Mesenchymal stem cell (in vitro differentiated cells and primary cell): ENCODE results near the gene AGAP6. TPM values are rescaled to one million over a fixed set of nuclear protein-coding genes. Genes with fewer than 3 reads are reported as not detected.
"Not testable (repeated sequence)": the region's sequence is repeated elsewhere in the genome, so short reads cannot be mapped to it uniquely, and the experiment has no call there.

Experiments
- DNase-seq: peaks from one replicate; pipeline ENCODE4 v3.0.0-alpha.2; 2013
- H2AFZ ChIP-seq: one replicate; pipeline ENCODE4 v1.6.1; 2013; ENCODE audit warnings: low read depth, mild to moderate bottlenecking, control low read depth, inconsistent platforms, low read length, moderate library complexity
- H2AK5ac ChIP-seq: 2 replicates; pipeline ENCODE4 v1.6.1; 2013; ENCODE audit warnings: low read length, moderate library complexity, mild to moderate bottlenecking, inconsistent platforms; ENCODE audit not compliant: severe bottlenecking
- H2BK120ac ChIP-seq: one replicate; pipeline ENCODE4 v1.6.1; 2013; ENCODE audit warnings: low read depth, mild to moderate bottlenecking, inconsistent platforms, low read length, moderate library complexity
- H2BK12ac ChIP-seq, 2 experiments: one replicate each; pipeline ENCODE4 v1.6.1; 2013; ENCODE audit warnings: inconsistent platforms in 2 of 2, low read length in 2 of 2, mild to moderate bottlenecking in 2 of 2, moderate library complexity in 2 of 2, control low read depth in 1 of 2
- H2BK15ac ChIP-seq: one replicate; pipeline ENCODE4 v1.6.1; 2013; ENCODE audit warnings: mild to moderate bottlenecking, low read depth, inconsistent platforms; ENCODE audit not compliant: poor library complexity, severe bottlenecking
- H2BK5ac ChIP-seq: 2 replicates; pipeline ENCODE4 v1.6.1; 2013; ENCODE audit warnings: low read depth, mild to moderate bottlenecking, low read length, control low read depth, inconsistent platforms; ENCODE audit not compliant: poor library complexity, severe bottlenecking
- H3K14ac ChIP-seq, 2 experiments: one replicate each; pipeline ENCODE4 v1.6.1; 2013; ENCODE audit warnings: inconsistent platforms in 2 of 2, low read length in 2 of 2, control low read depth in 1 of 2, mild to moderate bottlenecking in 1 of 2, moderate library complexity in 1 of 2
- H3K18ac ChIP-seq, 2 experiments: one replicate each; pipeline ENCODE4 v1.6.1; 2013; ENCODE audit warnings: inconsistent platforms in 2 of 2, low read length in 2 of 2, control low read depth in 1 of 2, low read depth in 1 of 2, mild to moderate bottlenecking in 1 of 2
- H3K23ac ChIP-seq, 2 experiments: one replicate each; pipeline ENCODE4 v1.6.1; 2013; ENCODE audit warnings: inconsistent platforms in 2 of 2, low read length in 2 of 2, mild to moderate bottlenecking in 2 of 2, moderate library complexity in 2 of 2, control low read depth in 1 of 2
- H3K27ac ChIP-seq: 2 replicates; pipeline ENCODE4 v1.5.1; 2013; ENCODE audit warnings: mild to moderate bottlenecking, moderate library complexity, low read length, control low read depth, inconsistent platforms; ENCODE audit not compliant: poor library complexity, severe bottlenecking
- H3K27me3 ChIP-seq, 2 experiments: 2 replicates each; pipeline versions ENCODE4 v1.6.1 to v1.7.0; 2013; ENCODE audit warnings: low read length in 2 of 2, mild to moderate bottlenecking in 2 of 2, moderate library complexity in 2 of 2, control low read depth in 1 of 2, inconsistent platforms in 1 of 2; ENCODE audit not compliant: control insufficient read depth in 1 of 2, insufficient read depth in 1 of 2
- H3K36me3 ChIP-seq, 2 experiments: 2 replicates each; pipeline versions ENCODE4 v1.6.1 to v1.7.0; 2013; ENCODE audit warnings: low read length in 2 of 2, control low read depth in 1 of 2, inconsistent platforms in 1 of 2, low read depth in 1 of 2, mild to moderate bottlenecking in 1 of 2; ENCODE audit not compliant: insufficient read depth in 2 of 2, control insufficient read depth in 1 of 2
- H3K4ac ChIP-seq, 2 experiments: one replicate each; pipeline ENCODE4 v1.6.1; 2013; ENCODE audit warnings: inconsistent platforms in 2 of 2, low read length in 2 of 2, mild to moderate bottlenecking in 2 of 2, moderate library complexity in 2 of 2, control low read depth in 1 of 2, low read depth in 1 of 2
- H3K4me1 ChIP-seq: 2 replicates; pipeline ENCODE4 v1.6.1; 2013; ENCODE audit warnings: low read depth, low read length, control low read depth; ENCODE audit not compliant: control insufficient read depth, insufficient read depth
- H3K4me2 ChIP-seq: 2 replicates; pipeline ENCODE4 v1.6.1; 2013; ENCODE audit warnings: low read length, mild to moderate bottlenecking, inconsistent platforms; ENCODE audit not compliant: poor library complexity, severe bottlenecking
- H3K4me3 ChIP-seq, 2 experiments: 2 replicates each; pipeline versions ENCODE4 v1.5.1 to v1.7.0; 2013; ENCODE audit warnings: low read length in 2 of 2, mild to moderate bottlenecking in 2 of 2, control low read depth in 1 of 2, low read depth in 1 of 2; ENCODE audit not compliant: insufficient read depth in 1 of 2
- H3K79me1 ChIP-seq: replicated peaks from 2 replicates; pipeline ENCODE4 v1.6.1; 2013; ENCODE audit warnings: mild to moderate bottlenecking, control low read depth, low read length, inconsistent platforms; ENCODE audit not compliant: poor library complexity, severe bottlenecking
- H3K9ac ChIP-seq: 2 replicates; pipeline ENCODE4 v1.7.0; 2013; ENCODE audit warnings: mild to moderate bottlenecking, low read length, moderate library complexity
- H3K9me3 ChIP-seq: 2 replicates; pipeline ENCODE4 v1.7.0; 2013; ENCODE audit warnings: mild to moderate bottlenecking, low read length; ENCODE audit not compliant: control insufficient read depth
- H4K8ac ChIP-seq: one replicate; pipeline ENCODE4 v1.6.1; 2013; ENCODE audit warnings: inconsistent platforms, mild to moderate bottlenecking, low read length, moderate library complexity
- H4K91ac ChIP-seq: one replicate; pipeline ENCODE4 v1.6.1; 2013; ENCODE audit warnings: mild to moderate bottlenecking, low read length, inconsistent platforms
- WGBS: methylation state at CpG from one replicate; pipeline ENCODE4 v1.1.7; 2013; ENCODE audit warnings: mixed read lengths; 5-methylcytosine and 5-hydroxymethylcytosine counted together
- polyA plus RNA-seq, 2 experiments: library from polyadenylated mRNA; stranded (reverse); fragments of 200-250 nt; gene quantifications; one replicate each; pipeline ENCODE4 v1.2.3, GENCODE V29; 2013

The AGAP6 gene
- polyA plus RNA-seq (2013, experiment 1 of 2): 6.3 TPM
- polyA plus RNA-seq (2013, experiment 2 of 2): 5.6 TPM

- not testable (repeated sequence) for H3K36me3 ChIP-seq, H3K14ac ChIP-seq, H4K8ac ChIP-seq, H2BK120ac ChIP-seq, H3K27ac ChIP-seq, H2AK5ac ChIP-seq, H2BK5ac ChIP-seq, H2AFZ ChIP-seq, H3K4ac ChIP-seq, H3K23ac ChIP-seq, H2BK15ac ChIP-seq, H3K9ac ChIP-seq, H3K9me3 ChIP-seq, H3K4me1 ChIP-seq, H3K27me3 ChIP-seq, H3K18ac ChIP-seq, H3K4me3 ChIP-seq, H4K91ac ChIP-seq, DNase-seq, H3K79me1 ChIP-seq, H3K4me2 ChIP-seq, H2BK12ac ChIP-seq
- WGBS: 100% methylated on average over 3 of the region's 18 CpGs
These were observed at the start of gene AGAP6 for GRCh38 chr10:49988376-49988775. Gene AGAP6, plus strand, starts transcription at chr10:49988406. Its CDS starts 310 bp downstream, at chr10:49988716.

GRCh38 chr10:49941447-49942338, 46.5 kb upstream of the AGAP6 start, which contains the start of the genes PARG and TIMM23B:
Gene PARG, minus strand, starts transcription at chr10:49942027. Its CDS starts 302 bp downstream, at chr10:49941725.
Gene TIMM23B, plus strand, starts transcription at chr10:49942053. Its CDS starts 142 bp downstream, at chr10:49942195.
- H2AK5ac ChIP-seq, H3K14ac ChIP-seq, H2BK15ac ChIP-seq, H2BK120ac ChIP-seq, H3K79me1 ChIP-seq, H3K23ac ChIP-seq, H4K91ac ChIP-seq, H3K36me3 ChIP-seq, H3K9me3 ChIP-seq, H2BK12ac ChIP-seq, H3K4me1 ChIP-seq, H3K27me3 ChIP-seq: not testable (repeated sequence)
- under 1% methylated on average over 78 of the region's 81 CpGs for WGBS
- peak; percentile 90 for DNase-seq
- Histone ChIP-seq H2AFZ (peak within 1 kb of the TSS; percentile 77), H3K4me3 (peak within 1 kb of the TSS; percentile 78 to 96), H3K9ac (peak within 1 kb of the TSS; percentile 98), H3K18ac (peak within 1 kb of the TSS; percentile 21 to 85), H3K4me2 (peak within 1 kb of the TSS; percentile 49), H4K8ac (peak within 1 kb of the TSS; percentile 96), H2BK5ac (peak within 1 kb of the TSS; percentile 31), H3K4ac (peak within 1 kb of the TSS; percentile 51 to 69), H3K27ac (peak within 1 kb of the TSS; percentile 73)

- not testable (repeated sequence) for H3K9me3 ChIP-seq, H3K23ac ChIP-seq, H3K4me1 ChIP-seq, H2AK5ac ChIP-seq, H3K79me1 ChIP-seq, H3K36me3 ChIP-seq, H2BK12ac ChIP-seq, H2BK120ac ChIP-seq, H3K14ac ChIP-seq, H3K27me3 ChIP-seq, H4K91ac ChIP-seq, H2BK15ac ChIP-seq
- Histone ChIP-seq H3K18ac (peak overlapping the region in 1 of 2 experiments; percentile 21), H3K4me2 (peak overlapping the region; percentile 23), H2BK5ac (peak overlapping the region; percentile 31), H3K9ac (peak overlapping the region; percentile 98), H2AFZ (peak overlapping the region; percentile 63), H3K4me3 (peak overlapping the region; percentile 78 to 96), H4K8ac (peak overlapping the region; percentile 54), H3K4ac (peak overlapping the region in 1 of 2 experiments; percentile 51), H3K27ac (peak overlapping the region; percentile 72)
- 4% methylated on average over 12 of the region's 12 CpGs for WGBS
- DNase-seq: peak; percentile 42
These were observed 45.9 kb upstream of the AGAP6 start for GRCh38 chr10:49942339-49942705.

- WGBS: 96% methylated on average over 1 of the region's 2 CpGs
- not testable (repeated sequence) for H4K91ac ChIP-seq, H2BK12ac ChIP-seq, H4K8ac ChIP-seq, H2AK5ac ChIP-seq, H3K4me2 ChIP-seq, H2BK15ac ChIP-seq, H3K27me3 ChIP-seq, H3K4me1 ChIP-seq, H3K9me3 ChIP-seq, H2AFZ ChIP-seq, H2BK120ac ChIP-seq, H3K4ac ChIP-seq, H3K27ac ChIP-seq, H3K79me1 ChIP-seq, H3K23ac ChIP-seq, H3K18ac ChIP-seq, DNase-seq, H2BK5ac ChIP-seq, H3K14ac ChIP-seq, H3K36me3 ChIP-seq
- peak overlapping the region; percentile 98 for H3K9ac ChIP-seq
- H3K4me3 ChIP-seq: peak overlapping the region in 1 of 2 experiments; percentile 29
These were observed 44.6 kb upstream of the AGAP6 start for GRCh38 chr10:49943607-49944006.
